ENCODE measurements around the gene SIK1. TPM values are rescaled to one million over a fixed set of nuclear protein-coding genes. Genes with fewer than 3 reads are reported as not detected.
"Not testable (repeated sequence)": the region's sequence is repeated elsewhere in the genome, so short reads cannot be mapped to it uniquely, and the experiment has no call there.

Gene SIK1
- total RNA-seq (3.3 and 8.0 TPM in 2 replicates), polyA plus RNA-seq (0.56 and 0.59 TPM in 2 replicates), polyA minus RNA-seq (1.4 and 1.7 TPM in 2 replicates), Bru-seq, nascent RNA (percentile 17 among the genes with signal in this experiment), BruChase-seq, experiment 1, labeled RNA remaining after a 6-hour chase (percentile 13 among the genes with signal in this experiment), BruChase-seq, experiment 2, labeled RNA remaining after a 2-hour chase (percentile 7 among the genes with signal in this experiment)
- 0.89 and 2.0 TPM in 2 replicates for polyA plus RNA-seq (2011; cell fraction: cytosol; rRNA removed)
- polyA plus RNA-seq (2011; cell fraction: nucleus; rRNA removed), result 10.3 and 11.9 TPM in 2 replicates
- polyA plus RNA-seq (2012), result 2.1 and 3.7 TPM in 2 replicates
- 146 TPM for polyA minus RNA-seq (2011; cell fraction: cytosol; rRNA and poly(A)+ RNA removed)
- polyA minus RNA-seq (2011; cell fraction: nucleus; rRNA and poly(A)+ RNA removed), result 7.8 and 16.6 TPM in 2 replicates
- long read RNA-seq, result 0 reads

- H3K79me2 ChIP-seq (ENCODE audit: control insufficient read depth, insufficient read depth, low read length); H3K27me3 ChIP-seq (ENCODE audit: control insufficient read depth in 2 of 2, insufficient read depth in 2 of 2, low read length in 2 of 2); H2AFZ ChIP-seq (ENCODE audit: low read depth, low read length); H3K9ac ChIP-seq (replicated peaks; ENCODE audit: extremely low read depth, insufficient read depth, low read length); H3K27ac ChIP-seq (ENCODE audit: insufficient read depth, low read depth, low read length); DNase-seq (ENCODE audit: low read depth, low spot score); H3K9me1 ChIP-seq (replicated peaks; ENCODE audit: control insufficient read depth, extremely low read depth, insufficient read depth, low read length); H3K36me3 ChIP-seq (ENCODE audit: control insufficient read depth in 2 of 2, extremely low read depth in 1 of 2, insufficient read depth in 2 of 2, low read length in 2 of 2); POLR2A ChIA-PET; FAIRE-seq; CTCF ChIA-PET; intact Hi-C loops (cut with micrococcal nuclease); BruUV-seq (replicated peaks); H3K4me2 ChIP-seq (ENCODE audit: insufficient read depth, low read length); H3K4me1 ChIP-seq (ENCODE audit: control insufficient read depth, extremely low read depth, insufficient read depth, low read length); H4K20me1 ChIP-seq (replicated peaks; ENCODE audit: control insufficient read depth, extremely low read depth, insufficient read depth, low read length); H3K9me3 ChIP-seq (replicated peaks; ENCODE audit: control insufficient read depth, insufficient read depth, low read length); dilution Hi-C loops (cut with MboI; ENCODE audit: extremely low pct_ligation_motif_present, low sequenced_read_pairs): not testable (repeated sequence)
- H3K4me3 ChIP-seq (replicated peaks in 1 of 3; ENCODE audit: insufficient read depth in 1 of 3, low read depth in 1 of 3, low read length in 3 of 3), result peak within 1 kb of the TSS in 1 of 3 experiments; percentile 13
These were observed at the start of gene SIK1 for GRCh38 chr21:43426404-43427241. Gene SIK1 (minus strand): TSS chr21:43427131. CDS start chr21:43426178, 953 bp downstream.

GRCh38 chr21:43471597-43472242 lies 44.8 kb upstream of the SIK1 start:
- H3K27me3 ChIP-seq (ENCODE audit: control insufficient read depth in 2 of 2, insufficient read depth in 2 of 2, low read length in 2 of 2); H4K20me1 ChIP-seq (replicated peaks; ENCODE audit: control insufficient read depth, extremely low read depth, insufficient read depth, low read length); H3K9me1 ChIP-seq (replicated peaks; ENCODE audit: control insufficient read depth, extremely low read depth, insufficient read depth, low read length); H3K36me3 ChIP-seq (ENCODE audit: control insufficient read depth in 2 of 2, extremely low read depth in 1 of 2, insufficient read depth in 2 of 2, low read length in 2 of 2); H3K27ac ChIP-seq (ENCODE audit: insufficient read depth, low read depth, low read length); H3K79me2 ChIP-seq (ENCODE audit: control insufficient read depth, insufficient read depth, low read length); POLR2A ChIA-PET; DNase-seq (ENCODE audit: low read depth, low spot score); H3K9me3 ChIP-seq (replicated peaks; ENCODE audit: control insufficient read depth, insufficient read depth, low read length); FAIRE-seq; intact Hi-C loops (cut with micrococcal nuclease); H3K4me2 ChIP-seq (ENCODE audit: insufficient read depth, low read length); CTCF ChIA-PET; H3K4me1 ChIP-seq (ENCODE audit: control insufficient read depth, extremely low read depth, insufficient read depth, low read length); H3K9ac ChIP-seq (replicated peaks; ENCODE audit: extremely low read depth, insufficient read depth, low read length); H3K4me3 ChIP-seq (replicated peaks in 1 of 3; ENCODE audit: insufficient read depth in 1 of 3, low read depth in 1 of 3, low read length in 3 of 3); BruUV-seq (replicated peaks); H2AFZ ChIP-seq (ENCODE audit: low read depth, low read length); dilution Hi-C loops (cut with MboI; ENCODE audit: extremely low pct_ligation_motif_present, low sequenced_read_pairs): not testable (repeated sequence)

- H3K36me3 ChIP-seq (ENCODE audit: control insufficient read depth in 2 of 2, extremely low read depth in 1 of 2, insufficient read depth in 2 of 2, low read length in 2 of 2); H3K9me3 ChIP-seq (replicated peaks; ENCODE audit: control insufficient read depth, insufficient read depth, low read length); intact Hi-C loops (cut with micrococcal nuclease); H4K20me1 ChIP-seq (replicated peaks; ENCODE audit: control insufficient read depth, extremely low read depth, insufficient read depth, low read length); DNase-seq (ENCODE audit: low read depth, low spot score); H3K27me3 ChIP-seq (ENCODE audit: control insufficient read depth in 2 of 2, insufficient read depth in 2 of 2, low read length in 2 of 2); H3K27ac ChIP-seq (ENCODE audit: insufficient read depth, low read depth, low read length); H3K9ac ChIP-seq (replicated peaks; ENCODE audit: extremely low read depth, insufficient read depth, low read length); H2AFZ ChIP-seq (ENCODE audit: low read depth, low read length); dilution Hi-C loops (cut with MboI; ENCODE audit: extremely low pct_ligation_motif_present, low sequenced_read_pairs); H3K4me1 ChIP-seq (ENCODE audit: control insufficient read depth, extremely low read depth, insufficient read depth, low read length); BruUV-seq (replicated peaks); FAIRE-seq; H3K79me2 ChIP-seq (ENCODE audit: control insufficient read depth, insufficient read depth, low read length); POLR2A ChIA-PET; H3K4me2 ChIP-seq (ENCODE audit: insufficient read depth, low read length); CTCF ChIA-PET; H3K4me3 ChIP-seq (replicated peaks in 1 of 3; ENCODE audit: insufficient read depth in 1 of 3, low read depth in 1 of 3, low read length in 3 of 3); H3K9me1 ChIP-seq (replicated peaks; ENCODE audit: control insufficient read depth, extremely low read depth, insufficient read depth, low read length): not testable (repeated sequence)
These were observed 43.0 kb upstream of the SIK1 start for GRCh38 chr21:43469719-43470458.

All from endothelial cell of umbilical vein (primary cell).